ENCODE results near the gene HDHD5. TPM values are rescaled to one million over a fixed set of nuclear protein-coding genes. Genes with fewer than 3 reads are reported as not detected.

HDHD5 gene
- total RNA-seq, 4 donors from 2014 or later: 21.6 to 37.8 (median 25.8) TPM

GRCh38 chr22:17109976-17110375, 49.1 kb downstream of the HDHD5 start:
- Histone ChIP-seq H3K9me3 (no peaks in the 10 kb centered on the region), H3K4me3 (replicated peaks in 1 of 3) (no peak overlapping the region), H3K27me3 (no peaks in the 10 kb centered on the region), H3K36me3 (peaks cover 10 to 16% of the 10 kb centered on the region in 2 donors), H3K4me1 (peaks cover 4 to 8% of the 10 kb centered on the region in 2 donors), H3K27ac (no peak overlapping the region)
- TF ChIP-seq POLR2A (IDR thresholded peaks at IDR 0.05): no peak
- no peak for TF ChIP-seq CTCF (IDR thresholded peaks at IDR 0.05)
- intact Hi-C loops (cut with DNase I): no loop called here
- 91 to 94% methylated on average over 14 to 16 of the region's 16 CpGs for WGBS, 2 donors
- no peak for DNase-seq

GRCh38 chr22:17109113-17109865, 49.8 kb downstream of the HDHD5 start:
- H3K27ac ChIP-seq: no peak overlapping the region
- DNase-seq: no peak
- TF ChIP-seq CTCF (IDR thresholded peaks at IDR 0.05) (no peak), POLR2A (IDR thresholded peaks at IDR 0.05) (no peak)
- no peak overlapping the region for H3K4me3 ChIP-seq (replicated peaks in 1 of 3)
- peaks cover 10 to 16% of the 10 kb centered on the region in 2 donors for H3K36me3 ChIP-seq
- H3K27me3 ChIP-seq: no peaks in the 10 kb centered on the region
- 95% methylated on average over 17 to 34 of the region's 42 CpGs for WGBS, 2 donors
- H3K4me1 ChIP-seq: peaks cover 6 to 15% of the 10 kb centered on the region in 2 donors
- intact Hi-C loops (cut with DNase I): no loop called here
- H3K9me3 ChIP-seq: no peaks in the 10 kb centered on the region

- Histone ChIP-seq H3K9me3 (no peaks in the 10 kb centered on the region), H3K36me3 (peaks cover 10 to 16% of the 10 kb centered on the region in 2 donors), H3K27me3 (no peaks in the 10 kb centered on the region), H3K27ac (no peak overlapping the region), H3K4me3 (replicated peaks in 1 of 3) (no peak overlapping the region), H3K4me1 (peaks cover 6 to 15% of the 10 kb centered on the region in 2 donors)
- WGBS, 2 donors: 94 to 99% methylated on average over 34 to 42 of the region's 66 CpGs
- TF ChIP-seq CTCF (IDR thresholded peaks at IDR 0.05): no peak
- TF ChIP-seq POLR2A (IDR thresholded peaks at IDR 0.05): no peak
- intact Hi-C loops (cut with DNase I): no loop called here
- DNase-seq: no peak
Observed at GRCh38 chr22:17108256-17109112, 50.6 kb downstream of the HDHD5 start.

GRCh38 chr22:17107547-17107810, 51.6 kb downstream of the HDHD5 start:
- Histone ChIP-seq H3K9me3 (no peaks in the 10 kb centered on the region), H3K4me3 (replicated peaks in 1 of 3) (no peak overlapping the region), H3K4me1 (peaks cover 6 to 11% of the 10 kb centered on the region in 2 donors), H3K27me3 (no peaks in the 10 kb centered on the region), H3K36me3 (peaks cover 17 to 23% of the 10 kb centered on the region in 2 donors), H3K27ac (no peak overlapping the region)
- intact Hi-C loops (cut with DNase I): no loop called here
- 96 to 100% methylated on average over 6 of the region's 6 CpGs for WGBS, 2 donors
- DNase-seq: no peak
- TF ChIP-seq POLR2A (IDR thresholded peaks at IDR 0.05) (no peak), CTCF (IDR thresholded peaks at IDR 0.05) (no peak)

Data from thyroid gland (tissue), 4 donors.